Activated T-cell treated with anti-CD3 and anti-CD28 coated beads, Interleukin-2, amount 50 U/mL, for 4 hours (primary cell): ENCODE results near the gene MED27. TPM values are rescaled to one million over a fixed set of nuclear protein-coding genes. Genes with fewer than 3 reads are reported as not detected.
A peak's percentile ranks its signal among the peaks of the same experiment; 100 is the strongest.

Experiments used
- ATAC-seq, 2 donors: fragments of 200-7000 bp; cut with Tn5 transposase; one replicate each; pipeline ENCODE4 v1.10.0; 2021
- DNase-seq: peaks from one replicate; pipeline ENCODE4 v3.0.0-alpha.2; 2020
- H3K27me3 Mint-ChIP-seq: one replicate; pipeline ENCODE4 v1.8.0; 2021; ENCODE audit warnings: low read depth, mixed read lengths
- H3K36me3 Mint-ChIP-seq: one replicate; pipeline ENCODE4 v1.8.0; 2022; ENCODE audit warnings: mixed read lengths; ENCODE audit not compliant: insufficient read depth
- H3K4me1 Mint-ChIP-seq: one replicate; pipeline ENCODE4 v1.8.0; 2021; ENCODE audit warnings: low read depth, mixed read lengths
- H3K4me3 Mint-ChIP-seq: one replicate; pipeline ENCODE4 v1.8.0; 2021; ENCODE audit warnings: mild to moderate bottlenecking, moderate library complexity, mixed read lengths
- H3K9me3 Mint-ChIP-seq: one replicate; pipeline ENCODE4 v1.8.0; 2021; ENCODE audit warnings: mixed read lengths
- total RNA-seq, 3 donors: library from RNA; stranded (reverse); gene quantifications; one replicate each; pipeline ENCODE4 v1.2.1, GENCODE V29; 2021

Gene MED27
- total RNA-seq, 3 donors from 2014 or later: 43.6 to 47.8 (median 46.1) TPM

DNA sequence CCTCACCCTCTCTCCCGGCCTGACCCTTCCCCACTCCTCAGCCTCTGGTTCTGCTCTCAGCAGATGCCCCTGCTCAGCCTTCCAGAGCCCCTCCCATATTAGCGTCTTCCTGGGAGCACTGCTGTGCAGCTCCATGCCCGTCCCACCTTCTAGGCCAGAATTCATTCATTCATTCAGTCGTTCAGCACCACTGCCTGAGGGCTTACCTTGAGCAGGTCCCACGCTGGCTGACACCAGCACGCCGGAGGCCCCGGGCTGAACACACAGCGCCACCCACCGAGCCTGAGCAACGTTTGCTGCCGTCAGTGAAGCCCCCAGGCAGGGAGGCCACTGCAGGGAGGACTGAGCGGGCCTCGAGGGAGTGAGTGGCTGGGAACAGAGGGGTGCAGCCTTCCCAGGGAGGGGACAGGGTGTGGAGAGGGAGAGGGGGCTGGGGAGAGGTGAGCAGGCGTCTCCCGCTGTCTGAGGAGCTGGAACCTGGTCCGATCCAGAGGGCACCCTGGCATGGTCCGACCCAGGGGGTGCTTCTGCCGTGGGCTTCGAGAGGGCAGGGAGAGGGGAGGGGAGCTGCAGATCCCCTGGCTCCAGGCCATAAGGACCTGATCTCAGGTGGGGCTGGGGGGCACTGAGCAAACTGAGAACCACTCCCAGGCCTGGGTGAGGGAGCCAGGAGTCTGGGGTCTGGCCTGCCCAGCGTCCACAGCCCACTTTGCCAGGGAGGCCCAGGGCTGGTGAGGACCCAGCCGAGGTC is 241.0 kb downstream of the MED27 start:
- H3K4me3 Mint-ChIP-seq: no peak overlapping the region

DNA sequence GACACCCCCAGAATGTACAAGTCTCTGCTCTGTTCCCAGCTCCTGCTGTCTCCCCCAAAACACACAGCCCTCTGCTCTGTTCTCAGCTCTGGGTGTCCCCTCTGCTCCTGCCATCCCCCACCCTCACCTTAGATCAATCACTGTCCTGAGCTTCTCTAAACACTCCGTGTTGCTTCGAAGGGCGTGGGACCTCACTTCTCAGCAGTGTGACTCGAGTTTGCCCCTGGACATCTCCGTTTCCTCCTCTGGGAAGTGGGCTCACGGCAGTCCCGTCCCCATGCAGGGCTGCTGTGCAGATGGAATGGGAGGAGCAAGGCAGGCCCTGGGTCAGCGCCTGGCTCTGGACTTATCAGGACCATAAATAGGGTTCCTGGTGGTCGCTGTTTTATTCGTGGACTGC is 241.8 kb downstream of the MED27 start:
- Mint-ChIP-seq H3K27me3 (peaks cover 31% of the 10 kb centered on the region), H3K36me3 (no peaks in the 10 kb centered on the region), H3K4me1 (peaks cover 9% of the 10 kb centered on the region), H3K9me3 (peaks cover 3% of the 10 kb centered on the region), H3K4me3 (no peak overlapping the region)
- DNase-seq: no peak
- ATAC-seq: no peak

More for the DNA sequence above, 241.0 kb downstream of the MED27 start:
- no peak for ATAC-seq
- no peaks in the 10 kb centered on the region for H3K36me3 Mint-ChIP-seq
- H3K27me3 Mint-ChIP-seq: peaks cover 34% of the 10 kb centered on the region
- DNase-seq: no peak
- H3K9me3 Mint-ChIP-seq: peaks cover 3% of the 10 kb centered on the region
- peaks cover 9% of the 10 kb centered on the region for H3K4me1 Mint-ChIP-seq

DNA sequence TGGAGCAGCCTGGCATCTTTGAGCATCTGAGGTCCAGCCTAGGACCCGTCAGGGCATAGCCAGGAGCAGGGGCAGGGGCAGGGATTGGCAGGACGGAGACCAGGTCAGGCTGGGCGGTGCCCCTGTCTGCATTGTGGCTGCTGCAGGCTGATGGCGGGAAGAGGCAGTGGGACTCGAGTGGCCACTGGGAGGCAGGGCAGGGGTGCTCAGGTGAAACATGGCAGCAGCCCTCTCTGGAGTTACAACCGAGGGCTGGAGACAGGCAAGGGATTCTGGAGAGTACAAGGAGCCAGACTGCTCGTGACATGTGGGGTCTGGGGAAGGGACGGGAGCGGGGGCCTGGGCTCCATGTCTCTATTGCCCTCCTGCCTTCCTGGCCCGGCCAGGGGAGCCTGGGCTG is 242.4 kb downstream of the MED27 start:
- peaks cover 3% of the 10 kb centered on the region for H3K9me3 Mint-ChIP-seq
- DNase-seq: no peak
- H3K4me3 Mint-ChIP-seq: no peak overlapping the region
- peaks cover 32% of the 10 kb centered on the region for H3K27me3 Mint-ChIP-seq
- H3K4me1 Mint-ChIP-seq: peaks cover 9% of the 10 kb centered on the region
- no peaks in the 10 kb centered on the region for H3K36me3 Mint-ChIP-seq
- ATAC-seq: no peak

DNA sequence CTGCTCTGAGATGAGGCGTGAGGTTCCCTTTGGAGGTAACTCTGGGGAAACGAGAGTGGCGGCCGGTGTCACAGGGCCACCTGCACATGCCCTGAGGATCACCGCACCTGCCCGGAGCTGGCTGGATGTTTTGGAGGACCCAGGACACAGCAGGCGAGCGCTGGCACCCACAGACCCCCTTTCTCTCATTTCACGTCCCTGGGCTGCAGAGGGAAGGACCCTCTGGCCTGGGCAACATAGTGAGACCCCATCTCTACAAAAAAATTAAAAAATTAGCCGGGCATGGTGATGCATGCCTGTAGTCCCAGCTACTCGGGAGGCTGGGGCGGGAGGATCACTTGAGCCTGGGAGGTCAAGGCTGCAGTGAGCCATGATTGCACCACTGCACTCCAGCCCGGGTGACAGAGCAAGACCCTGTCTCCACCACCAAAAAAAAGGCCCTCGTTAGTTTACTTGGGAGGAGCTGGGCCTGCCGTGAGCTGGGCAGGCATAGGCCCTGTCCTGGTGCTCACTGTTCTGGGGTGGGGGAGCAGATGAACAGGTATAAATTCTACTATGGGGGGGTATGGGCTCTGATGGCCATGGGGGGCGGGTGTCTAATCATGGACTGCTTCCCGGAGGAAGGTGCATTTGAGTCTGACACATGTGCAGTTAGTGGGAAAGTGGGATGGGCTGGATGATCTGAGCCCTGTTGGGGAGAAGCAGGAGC is 242.9 kb downstream of the MED27 start:
- Mint-ChIP-seq H3K27me3 (peaks cover 34% of the 10 kb centered on the region), H3K4me1 (peaks cover 9% of the 10 kb centered on the region), H3K36me3 (no peaks in the 10 kb centered on the region), H3K9me3 (peaks cover 3% of the 10 kb centered on the region), H3K4me3 (no peak overlapping the region)
- ATAC-seq: no peak
- no peak for DNase-seq

DNA sequence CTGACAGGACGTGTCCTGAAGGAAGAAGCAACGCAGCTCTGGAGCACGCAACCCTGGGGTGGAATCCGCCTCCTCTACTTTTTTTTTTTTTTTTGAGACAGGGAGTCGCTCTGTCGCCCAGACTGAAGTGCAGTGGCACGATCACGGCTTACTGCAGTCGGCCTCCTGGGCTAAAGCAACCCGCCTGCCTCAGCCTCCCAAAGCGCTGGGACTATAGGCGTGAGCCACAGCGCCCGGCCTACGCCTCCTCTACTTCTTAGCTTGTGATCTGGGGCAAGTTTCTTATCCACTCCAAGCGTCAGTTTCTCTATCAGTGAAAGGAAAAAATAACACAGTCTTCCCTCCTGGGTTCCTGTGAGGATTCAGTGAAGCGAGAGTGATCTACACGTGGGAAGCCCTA is 243.6 kb downstream of the MED27 start:
- Mint-ChIP-seq H3K4me3 (no peak overlapping the region), H3K27me3 (peaks cover 33% of the 10 kb centered on the region), H3K9me3 (peaks cover 3% of the 10 kb centered on the region), H3K4me1 (peaks cover 9% of the 10 kb centered on the region), H3K36me3 (no peaks in the 10 kb centered on the region)
- DNase-seq (no peak), ATAC-seq (no peak)

DNA sequence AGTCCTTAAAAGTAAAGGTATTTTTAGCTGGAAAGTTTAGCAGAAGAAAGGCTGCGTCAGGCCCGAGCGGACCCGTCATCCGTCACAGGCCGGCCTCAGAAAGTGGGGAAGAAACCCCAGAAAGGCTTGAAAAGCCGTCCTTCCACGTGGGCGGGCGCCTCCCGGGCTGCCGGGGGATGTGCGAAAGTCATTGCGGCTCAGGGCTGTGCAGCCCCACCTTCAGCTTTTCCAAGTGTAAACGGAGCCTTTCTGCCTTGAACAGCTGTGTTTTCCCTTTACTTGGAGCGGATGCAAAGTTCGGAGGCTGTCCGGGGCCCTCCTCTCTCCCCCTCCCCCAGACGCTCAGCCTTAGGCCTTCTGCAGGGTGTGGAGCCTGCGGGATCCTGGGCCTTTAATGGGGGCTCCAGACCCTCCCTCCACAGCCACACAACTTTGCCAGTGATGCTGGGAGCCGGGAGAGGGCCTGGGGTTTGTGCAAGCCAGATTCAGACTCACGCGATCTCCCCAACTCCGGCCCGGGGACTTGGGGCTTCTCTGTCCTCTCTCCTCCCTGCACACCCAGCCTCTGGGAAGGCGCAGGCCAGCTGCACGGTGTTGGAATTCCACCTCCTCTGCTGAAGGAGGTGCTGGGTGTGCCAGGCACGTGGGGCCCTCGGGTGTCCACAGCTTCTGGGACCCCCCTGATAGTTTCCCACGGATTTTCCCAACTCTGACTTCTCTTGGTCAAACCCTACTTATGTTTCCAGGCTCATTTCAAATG is 244.3 kb downstream of the MED27 start:
- Mint-ChIP-seq H3K4me3 (no peak overlapping the region), H3K36me3 (no peaks in the 10 kb centered on the region), H3K27me3 (peaks cover 33% of the 10 kb centered on the region), H3K4me1 (peaks cover 9% of the 10 kb centered on the region), H3K9me3 (peaks cover 3% of the 10 kb centered on the region)
- DNase-seq: no peak
- ATAC-seq: no peak

DNA sequence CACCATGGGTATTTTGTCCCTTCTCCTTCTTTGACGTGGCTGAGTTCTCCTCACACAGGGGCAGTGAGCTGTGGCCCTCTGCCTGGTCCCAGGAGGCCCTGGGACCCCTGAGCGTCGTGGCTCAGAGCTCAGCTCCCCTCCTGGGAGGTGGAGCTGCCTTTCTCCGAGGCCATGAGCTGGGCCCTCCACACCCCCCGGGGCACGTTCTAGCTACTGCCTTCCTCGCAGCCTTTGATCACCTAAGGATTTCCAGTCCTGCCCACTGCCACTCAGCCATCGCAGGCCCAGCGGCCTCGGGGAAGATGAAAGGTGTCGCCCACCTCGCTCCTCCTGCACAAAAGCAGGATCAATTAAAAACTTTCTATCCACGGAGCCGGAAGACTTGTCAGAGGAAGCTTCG is 244.9 kb downstream of the MED27 start:
- Mint-ChIP-seq H3K9me3 (peaks cover 3% of the 10 kb centered on the region), H3K27me3 (peaks cover 33% of the 10 kb centered on the region), H3K4me3 (no peak overlapping the region), H3K36me3 (no peaks in the 10 kb centered on the region), H3K4me1 (peaks cover 5% of the 10 kb centered on the region)
- ATAC-seq: no peak
- DNase-seq: no peak

DNA sequence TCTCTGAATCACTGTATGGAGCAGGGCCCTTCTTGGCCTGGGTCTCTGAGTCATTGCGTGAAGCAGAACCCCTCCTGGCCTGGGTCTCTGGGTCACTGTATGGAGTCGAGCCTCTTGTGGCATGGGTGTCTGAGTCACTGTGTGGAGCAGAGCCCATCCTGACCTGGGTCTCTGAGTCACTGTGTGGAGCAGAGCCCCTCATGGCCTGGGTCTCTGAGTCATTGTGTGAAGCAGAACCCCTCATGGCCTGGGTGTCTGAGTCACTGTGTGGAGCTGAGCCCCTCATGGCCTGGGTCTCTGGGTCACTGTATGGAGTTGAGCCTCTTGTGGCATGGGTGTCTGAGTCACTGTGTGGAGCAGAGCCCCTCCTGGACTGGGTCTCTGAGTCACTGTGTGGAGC is 245.8 kb downstream of the MED27 start:
- H3K4me3 Mint-ChIP-seq: no peak overlapping the region
- H3K9me3 Mint-ChIP-seq: peaks cover 3% of the 10 kb centered on the region
- no peaks in the 10 kb centered on the region for H3K36me3 Mint-ChIP-seq
- DNase-seq (no peak), ATAC-seq (peak; percentile 53 to 72)
- peaks cover 32% of the 10 kb centered on the region for H3K27me3 Mint-ChIP-seq
- no peaks in the 10 kb centered on the region for H3K4me1 Mint-ChIP-seq

DNA sequence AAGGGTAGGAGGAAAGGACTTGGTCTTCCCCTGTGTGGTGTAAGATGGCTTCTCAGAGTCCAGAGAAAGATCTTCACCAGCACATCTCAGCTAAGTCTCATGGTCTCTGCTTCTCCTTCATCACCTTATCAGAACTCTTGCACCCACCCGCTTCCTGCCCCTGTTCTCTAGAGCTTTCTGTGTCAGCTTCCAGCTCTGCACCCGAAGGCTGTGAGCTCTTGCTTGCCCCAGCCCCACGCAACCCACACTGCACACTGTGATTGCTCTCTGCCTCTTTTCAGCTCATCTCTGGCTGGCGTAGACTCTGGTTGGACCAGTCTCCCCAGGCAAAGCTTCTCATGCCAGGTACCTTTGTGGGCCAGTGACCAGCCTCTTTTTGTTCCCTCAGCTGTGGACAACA is 246.6 kb downstream of the MED27 start:
- DNase-seq: no peak
- Mint-ChIP-seq H3K4me1 (no peaks in the 10 kb centered on the region), H3K27me3 (peaks cover 37% of the 10 kb centered on the region), H3K36me3 (no peaks in the 10 kb centered on the region), H3K4me3 (no peak overlapping the region), H3K9me3 (peaks cover 3% of the 10 kb centered on the region)
- ATAC-seq: no peak

DNA sequence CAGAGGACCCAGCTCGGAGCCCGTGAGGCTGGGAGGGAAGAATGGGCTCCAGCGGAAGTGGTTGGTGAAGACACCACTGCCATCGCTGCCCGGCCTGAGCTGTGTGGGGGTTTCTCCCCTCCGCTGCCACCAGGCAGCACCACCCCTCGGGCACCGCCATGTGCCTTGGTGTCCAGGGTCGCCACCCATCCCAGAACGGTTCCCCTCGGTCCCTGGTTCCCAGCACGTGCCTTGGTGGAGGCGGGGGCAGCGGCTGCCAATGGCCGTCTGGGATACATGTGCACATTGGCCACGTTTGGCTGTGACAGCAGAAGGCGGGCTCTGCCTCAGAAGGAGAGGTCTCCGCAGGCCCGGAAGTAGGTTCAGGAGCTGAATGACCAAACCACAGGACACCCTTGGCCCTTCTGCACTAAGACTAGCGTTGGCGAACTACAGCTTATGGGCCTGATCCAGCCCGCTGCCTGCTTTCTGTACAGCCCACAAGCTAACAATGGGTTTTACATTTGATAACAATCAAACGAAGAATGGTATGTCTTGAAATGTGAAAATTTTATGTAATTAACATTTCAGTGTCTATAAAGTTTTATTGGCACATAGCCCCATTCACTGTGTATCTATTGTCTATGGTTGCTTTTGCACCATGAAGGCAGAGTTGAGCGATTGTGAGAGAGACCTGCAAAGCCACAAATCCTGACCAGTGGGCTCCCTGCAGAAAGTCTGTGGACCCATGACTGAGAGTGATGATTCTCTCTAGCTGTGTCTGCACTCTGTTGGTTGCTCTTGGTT is 248.1 kb downstream of the MED27 start:
- Mint-ChIP-seq H3K4me1 (no peaks in the 10 kb centered on the region), H3K36me3 (no peaks in the 10 kb centered on the region), H3K27me3 (peaks cover 32% of the 10 kb centered on the region), H3K9me3 (peaks cover 3% of the 10 kb centered on the region), H3K4me3 (no peak overlapping the region)
- ATAC-seq (no peak), DNase-seq (no peak)

DNA sequence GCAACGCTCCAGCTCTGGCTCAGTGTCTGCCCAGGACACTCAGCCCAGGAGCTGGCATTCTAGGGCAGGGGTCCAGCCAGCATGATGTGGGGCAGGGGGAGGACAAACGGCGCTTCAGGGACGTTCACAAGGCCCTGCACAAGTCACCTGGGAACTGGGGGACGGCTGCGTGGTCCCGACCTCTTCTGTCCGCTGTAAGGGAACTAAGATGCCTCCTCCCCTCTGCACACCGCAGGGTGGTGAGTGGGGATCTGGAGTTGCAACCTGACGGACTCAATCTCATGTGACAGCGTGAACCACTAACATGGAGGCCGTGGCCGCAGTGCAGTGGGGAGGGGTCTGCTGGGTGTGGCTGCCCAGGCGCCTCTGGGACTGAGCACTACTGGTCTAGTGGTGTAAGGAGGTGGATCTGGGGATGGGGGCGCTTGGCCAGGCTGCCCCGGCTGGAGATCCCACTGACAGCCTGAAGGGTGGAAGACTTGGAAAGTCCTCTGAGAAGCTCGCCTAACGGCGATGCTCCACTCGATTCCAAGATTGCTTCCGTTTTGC is 251.8 kb downstream of the MED27 start:
- Mint-ChIP-seq H3K4me1 (no peaks in the 10 kb centered on the region), H3K36me3 (no peaks in the 10 kb centered on the region), H3K27me3 (peaks cover 37% of the 10 kb centered on the region), H3K4me3 (no peak overlapping the region), H3K9me3 (no peaks in the 10 kb centered on the region)
- DNase-seq (no peak), ATAC-seq (no peak)

DNA sequence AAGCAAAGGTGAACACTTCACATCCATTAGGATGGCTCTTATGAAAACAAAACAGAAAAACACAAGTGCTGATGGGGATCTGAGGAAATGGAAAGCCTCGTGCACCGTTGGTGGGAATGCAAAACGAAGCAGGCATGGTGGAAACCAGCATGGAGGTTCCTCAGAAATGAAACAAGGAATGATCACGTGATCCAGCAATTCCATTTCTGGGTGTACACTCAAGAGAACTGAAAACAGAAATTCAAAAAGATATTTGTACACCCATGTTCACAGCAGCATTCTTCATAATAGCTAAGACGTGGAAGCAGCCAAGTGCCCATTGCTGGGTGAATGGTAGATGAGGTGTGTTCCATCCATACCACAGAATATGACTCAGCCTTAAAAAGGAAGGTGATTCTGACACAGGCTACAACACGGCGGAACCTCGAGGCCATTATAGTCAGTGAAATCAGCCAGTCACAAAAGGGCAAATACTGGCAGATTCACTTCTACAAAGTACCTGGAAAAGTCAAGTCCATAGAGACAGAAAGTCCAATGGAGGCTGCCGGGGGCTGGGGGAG is 252.6 kb downstream of the MED27 start:
- no peak for DNase-seq
- Mint-ChIP-seq H3K36me3 (no peaks in the 10 kb centered on the region), H3K27me3 (peaks cover 32% of the 10 kb centered on the region), H3K4me3 (no peak overlapping the region), H3K9me3 (no peaks in the 10 kb centered on the region), H3K4me1 (no peaks in the 10 kb centered on the region)
- no peak for ATAC-seq

DNA sequence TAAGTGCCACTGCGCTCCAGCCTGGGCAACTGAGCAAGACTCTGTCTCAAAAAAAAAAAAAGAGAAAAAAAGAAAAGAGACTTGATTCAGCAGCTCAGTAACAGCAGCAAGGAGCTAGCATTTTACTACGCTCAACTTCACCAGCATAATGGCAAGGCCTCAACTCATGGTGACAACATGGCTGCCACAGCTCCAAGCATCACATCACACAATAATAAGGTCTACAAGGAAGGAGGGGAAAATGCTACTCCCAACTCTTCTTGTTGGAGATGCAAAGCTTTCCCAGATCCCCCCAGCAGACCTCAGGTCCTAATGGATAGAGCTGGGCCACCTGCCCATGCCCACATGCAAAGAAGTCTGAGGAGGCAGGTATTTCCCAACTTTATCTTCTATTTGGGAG is 253.6 kb downstream of the MED27 start:
- H3K4me1 Mint-ChIP-seq: no peaks in the 10 kb centered on the region
- H3K36me3 Mint-ChIP-seq: no peaks in the 10 kb centered on the region
- H3K4me3 Mint-ChIP-seq: no peak overlapping the region
- H3K27me3 Mint-ChIP-seq: peaks cover 32% of the 10 kb centered on the region
- no peak for DNase-seq
- no peak for ATAC-seq
- H3K9me3 Mint-ChIP-seq: no peaks in the 10 kb centered on the region
